ENCODE results near the gene OPN3.

Gene OPN3

GRCh38 chr1:241645199-241645598 lies 5.0 kb upstream of the OPN3 start:
- no peak for ATAC-seq
- DNase-seq = no peak

DNA sequence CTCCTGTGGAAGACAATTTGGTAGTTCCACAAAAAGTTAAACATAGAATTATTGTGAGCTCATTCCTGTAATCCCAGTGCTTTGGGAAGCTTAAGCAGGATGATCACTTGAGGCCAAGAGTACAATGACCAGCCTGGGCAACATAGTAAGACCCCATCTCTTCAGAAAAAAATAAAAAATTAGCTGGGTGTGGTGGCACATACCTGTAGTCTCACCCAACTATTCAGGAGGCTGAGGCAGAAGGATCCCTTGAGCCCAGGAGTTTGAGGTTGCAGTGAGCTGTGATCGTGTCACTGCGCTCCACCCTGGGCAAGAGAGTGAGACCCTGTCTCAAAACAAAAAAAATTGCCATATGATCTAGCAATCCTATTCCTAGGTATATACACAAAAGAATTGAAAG lies 4.1 kb upstream of the OPN3 start:
- DNase-seq (no peak), ATAC-seq (no peak)

DNA sequence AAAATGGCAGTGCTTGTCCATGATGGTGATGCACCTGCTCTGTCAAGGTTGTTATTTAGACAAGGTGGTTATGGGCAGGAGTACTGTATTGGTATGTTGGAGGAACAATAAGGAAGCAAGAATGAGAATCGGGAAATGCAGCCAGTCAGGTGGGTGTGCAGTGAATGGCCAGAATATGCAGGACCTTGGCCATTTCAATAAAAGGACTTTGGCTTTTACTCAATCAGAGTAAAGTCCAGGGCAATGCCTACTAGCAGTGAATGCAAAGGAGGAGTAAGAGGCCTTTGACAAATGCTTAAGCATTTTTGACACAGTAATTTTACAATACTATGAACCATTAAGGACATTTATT lies 2.4 kb upstream of the OPN3 start:
- ATAC-seq = no peak
- DNase-seq = no peak

DNA sequence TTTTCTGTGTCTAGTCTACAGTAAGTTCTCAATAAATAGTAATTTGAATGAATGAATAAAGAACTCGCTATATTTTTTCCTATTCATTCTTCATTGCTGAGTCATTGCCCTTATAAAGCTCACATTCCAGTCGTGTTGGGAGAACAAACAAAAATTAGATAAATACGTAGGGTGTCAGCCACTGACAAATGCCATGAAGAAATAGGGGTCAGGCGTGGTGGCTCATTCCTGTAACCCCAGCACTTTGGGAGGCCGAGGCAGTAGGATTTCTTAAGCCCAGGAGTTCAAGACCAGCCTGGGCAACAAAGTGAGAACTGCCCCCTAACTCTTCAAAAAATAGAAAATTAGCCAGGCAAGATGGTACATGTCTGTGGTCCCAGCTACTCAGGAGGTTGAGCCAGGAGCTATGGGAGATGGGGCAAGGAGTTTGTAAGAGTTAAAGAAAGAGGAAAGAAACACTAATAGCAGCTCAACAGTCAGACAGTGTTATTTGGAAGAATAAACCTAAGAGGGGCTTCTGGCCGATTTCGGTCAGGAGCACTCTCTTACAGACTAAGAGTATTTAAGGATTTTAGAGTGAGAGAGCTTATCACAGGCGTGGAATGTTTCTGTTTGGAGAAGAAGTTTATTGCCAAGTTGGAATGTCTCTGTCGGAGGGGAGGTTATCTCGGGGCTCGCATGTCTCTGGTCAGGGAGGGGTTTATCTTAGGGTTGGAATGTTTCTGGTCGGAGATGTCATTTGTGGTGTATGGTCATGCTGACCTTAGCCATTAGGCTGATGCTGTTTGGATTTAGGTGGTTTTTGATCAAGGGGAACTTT lies 1.8 kb upstream of the OPN3 start:
- ATAC-seq (no peak), DNase-seq (no peak)

- no peak for ATAC-seq
- DNase-seq = no peak
Observed at GRCh38 chr1:241640867-241641622, 876 bp upstream of the OPN3 start.

DNA sequence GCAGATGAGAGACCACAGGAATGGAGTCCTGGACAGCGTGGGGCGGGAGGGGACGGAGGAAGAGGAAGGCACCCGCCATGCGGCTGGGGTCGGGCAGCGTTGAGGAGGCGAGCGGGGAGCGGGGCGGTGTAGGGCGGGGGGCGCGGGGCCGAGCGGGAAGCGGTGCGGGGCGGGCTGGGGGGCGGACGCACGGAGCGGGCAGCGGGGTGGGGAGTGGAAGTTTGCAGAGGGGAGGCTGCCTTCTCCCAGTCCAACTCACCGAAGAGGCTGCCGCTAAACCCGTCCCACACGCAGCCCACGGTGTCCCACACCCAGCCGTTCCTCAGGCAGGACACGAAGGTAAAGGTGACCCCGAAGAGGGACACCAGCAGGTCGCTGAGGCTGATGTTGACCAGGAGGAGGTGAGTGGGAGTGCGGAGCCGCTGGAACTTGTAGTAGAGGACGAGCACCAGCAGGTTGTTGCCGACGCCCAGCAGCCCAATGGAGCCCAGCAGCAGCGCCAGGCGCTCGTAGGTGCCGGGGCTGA lies 483 bp downstream of the OPN3 start:
- ATAC-seq = peak; percentile 51

GRCh38 chr1:241638909-241639622 lies 1.1 kb downstream of the OPN3 start:
- no peak for ATAC-seq
- DNase-seq = no peak

More for the DNA sequence above, 483 bp downstream of the OPN3 start:
- peak; percentile 48 for DNase-seq

GRCh38 chr1:241638099-241638682 lies 2.0 kb downstream of the OPN3 start:
- ATAC-seq (no peak), DNase-seq (no peak)

DNA sequence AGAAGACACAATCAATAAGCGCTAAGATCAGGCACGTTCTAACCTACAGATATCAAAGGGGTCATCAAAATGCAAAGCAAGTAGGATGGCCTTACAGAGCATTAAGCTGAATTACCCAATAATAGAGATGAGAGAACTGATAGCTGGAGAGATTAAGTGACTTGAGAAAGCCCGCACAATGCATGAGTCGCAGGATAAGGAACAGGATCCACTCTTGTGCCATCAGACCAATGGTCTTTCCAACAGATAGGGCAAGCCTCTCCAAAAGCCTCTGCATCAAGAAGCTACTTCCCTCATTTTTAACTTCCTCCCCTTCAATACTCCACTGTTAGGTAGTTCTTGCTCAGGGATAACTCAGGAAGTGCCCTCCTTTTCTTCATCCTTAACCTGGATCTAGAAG lies 2.6 kb downstream of the OPN3 start:
- ATAC-seq (no peak), DNase-seq (no peak)

- ATAC-seq = no peak
- DNase-seq = no peak
Observed at GRCh38 chr1:241637046-241637590, 3.1 kb downstream of the OPN3 start.

DNA sequence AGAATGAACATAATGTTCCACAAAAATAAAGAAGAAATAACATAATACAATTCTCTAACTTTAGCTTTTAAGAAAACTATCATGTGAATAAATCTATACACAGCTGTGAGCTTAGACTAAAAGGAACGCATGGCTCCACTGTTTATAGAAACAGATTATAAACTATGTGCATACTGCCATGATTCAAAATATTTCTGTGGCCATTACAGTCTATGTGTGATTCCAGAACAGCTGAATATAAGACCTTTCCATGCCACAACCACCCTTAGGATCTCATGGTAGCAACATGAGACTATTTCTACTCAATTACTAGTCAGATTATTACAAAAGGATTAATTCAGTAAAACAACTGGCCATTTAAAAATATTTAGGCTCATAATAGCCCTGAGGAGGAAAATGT lies 3.9 kb downstream of the OPN3 start:
- ATAC-seq (no peak), DNase-seq (no peak)

GRCh38 chr1:241635556-241636152 lies 4.5 kb downstream of the OPN3 start:
- ATAC-seq = no peak
- DNase-seq = no peak

- no peak for DNase-seq
- no peak for ATAC-seq
Observed at GRCh38 chr1:241632987-241633386, 7.2 kb downstream of the OPN3 start.

- DNase-seq (no peak), ATAC-seq (no peak)
Observed at GRCh38 chr1:241631674-241632073, 8.5 kb downstream of the OPN3 start.

DNA sequence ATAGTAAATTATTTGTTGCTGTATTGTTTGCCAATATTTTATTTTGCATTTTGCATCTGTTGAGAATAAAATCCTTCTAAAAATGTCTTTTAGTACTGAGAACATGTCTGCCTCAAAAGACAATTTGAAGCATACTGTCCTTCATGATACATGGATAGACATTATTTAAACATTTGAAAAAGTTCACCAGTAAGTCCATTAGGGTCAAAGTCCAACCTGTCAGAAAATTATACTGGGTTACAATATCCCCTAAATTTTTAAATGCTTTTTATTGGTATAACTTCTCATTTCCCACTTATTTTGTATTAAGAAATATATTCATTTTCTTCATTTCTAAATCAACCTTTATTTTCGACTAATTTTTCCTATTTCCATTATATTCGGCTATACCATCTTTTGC lies 9.3 kb downstream of the OPN3 start:
- no peak for ATAC-seq
- no peak for DNase-seq

DNA sequence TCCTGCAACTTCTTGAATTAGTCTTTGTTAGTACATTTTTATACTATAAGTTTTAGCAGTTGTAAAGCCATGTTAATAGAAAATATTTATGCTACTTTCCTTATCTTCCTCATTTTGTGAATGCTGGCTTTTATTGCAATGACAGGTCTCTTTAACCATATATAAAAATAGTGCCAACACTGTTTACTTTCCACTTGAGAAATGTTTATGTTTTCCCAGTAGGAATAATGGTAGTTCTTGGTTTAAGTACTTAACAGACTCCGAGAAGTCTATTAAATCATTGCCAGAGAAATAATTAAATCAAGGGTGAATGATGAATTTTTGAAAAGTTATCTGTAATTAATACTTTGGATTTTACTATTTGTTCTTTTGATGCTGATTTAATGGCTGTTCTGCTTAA lies 9.7 kb downstream of the OPN3 start:
- ATAC-seq (no peak), DNase-seq (no peak)

GRCh38 chr1:241630005-241630404 lies 10.2 kb downstream of the OPN3 start:
- DNase-seq (no peak), ATAC-seq (no peak)

GRCh38 chr1:241627453-241628259 lies 12.5 kb downstream of the OPN3 start:
- ATAC-seq (peak; percentile 32), DNase-seq (peak; percentile 20)

- DNase-seq = no peak
- ATAC-seq = no peak
Observed at GRCh38 chr1:241624935-241625334, 15.2 kb downstream of the OPN3 start.

- ATAC-seq = no peak
- no peak for DNase-seq
Observed at GRCh38 chr1:241622669-241623068, 17.5 kb downstream of the OPN3 start.

- DNase-seq = no peak
- ATAC-seq = no peak
Observed at GRCh38 chr1:241617426-241617825, 22.7 kb downstream of the OPN3 start.
